HG03103 (cell line): ENCODE data around the gene PRAMEF12.
"Not testable (repeated sequence)": the region's sequence is repeated elsewhere in the genome, so short reads cannot be mapped to it uniquely, and the experiment has no call there.

Experiments
- ATAC-seq: cut with Tn5 transposase; IDR thresholded peaks from one replicate; pipeline ENCODE4 v1.9.1; 2021; ENCODE audit warnings: low read depth; ENCODE audit not compliant: unreplicated experiment

PRAMEF12 gene

DNA sequence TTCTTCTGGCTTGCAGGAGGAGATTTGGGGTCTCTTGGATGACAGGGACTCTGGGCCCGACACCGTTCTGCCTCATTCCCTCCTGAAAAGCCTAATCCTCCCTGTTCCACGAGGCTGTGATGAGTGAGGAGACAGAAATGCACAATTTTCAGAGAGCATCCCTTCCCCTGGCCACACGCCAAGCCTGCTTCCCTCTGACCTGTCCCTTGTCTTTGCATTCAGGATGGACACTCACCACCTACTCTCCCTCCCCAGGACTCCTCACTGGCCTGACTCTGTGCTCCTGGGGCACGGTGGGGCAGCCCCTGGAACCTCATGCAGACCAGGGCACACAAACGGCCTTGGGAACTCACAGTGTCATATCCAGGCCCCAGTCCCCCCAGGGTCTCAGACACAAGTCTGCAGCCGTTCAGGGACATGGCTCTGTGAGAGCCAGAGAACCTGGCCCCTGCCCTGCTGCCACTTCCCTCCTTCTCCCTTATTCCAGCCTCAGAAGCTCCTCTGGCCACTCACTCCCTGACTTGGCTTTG lies 3.5 kb upstream of the PRAMEF12 start:
- ATAC-seq = no peak

- ATAC-seq = no peak
Observed at GRCh38 chr1:12770620-12771019, 2.9 kb upstream of the PRAMEF12 start.

GRCh38 chr1:12771186-12771585 lies 2.4 kb upstream of the PRAMEF12 start:
- ATAC-seq = no peak

DNA sequence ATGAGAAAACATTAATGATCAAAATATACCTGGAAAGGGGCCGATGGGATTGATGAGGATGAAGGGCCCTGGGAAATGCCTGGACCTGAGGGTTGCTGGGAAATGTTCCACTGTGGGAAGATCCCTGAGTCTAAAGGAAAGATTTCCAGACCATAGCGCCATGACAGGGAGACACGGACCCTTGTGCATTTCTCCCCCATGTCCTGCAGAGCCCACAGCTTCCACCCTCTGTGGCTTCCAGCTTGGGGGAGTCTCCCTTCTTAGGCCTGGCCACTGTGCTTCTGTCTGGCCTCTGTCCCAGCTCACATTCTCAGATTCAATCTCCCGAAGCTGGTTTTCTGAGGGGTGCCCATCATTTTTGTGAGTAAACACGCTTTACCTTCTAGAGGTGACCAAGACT lies 1.0 kb upstream of the PRAMEF12 start:
- no peak for ATAC-seq

GRCh38 chr1:12774801-12775345 lies 1.3 kb downstream of the PRAMEF12 start:
- no peak for ATAC-seq

- no peak for ATAC-seq
Observed at GRCh38 chr1:12775443-12775842, 1.9 kb downstream of the PRAMEF12 start.

DNA sequence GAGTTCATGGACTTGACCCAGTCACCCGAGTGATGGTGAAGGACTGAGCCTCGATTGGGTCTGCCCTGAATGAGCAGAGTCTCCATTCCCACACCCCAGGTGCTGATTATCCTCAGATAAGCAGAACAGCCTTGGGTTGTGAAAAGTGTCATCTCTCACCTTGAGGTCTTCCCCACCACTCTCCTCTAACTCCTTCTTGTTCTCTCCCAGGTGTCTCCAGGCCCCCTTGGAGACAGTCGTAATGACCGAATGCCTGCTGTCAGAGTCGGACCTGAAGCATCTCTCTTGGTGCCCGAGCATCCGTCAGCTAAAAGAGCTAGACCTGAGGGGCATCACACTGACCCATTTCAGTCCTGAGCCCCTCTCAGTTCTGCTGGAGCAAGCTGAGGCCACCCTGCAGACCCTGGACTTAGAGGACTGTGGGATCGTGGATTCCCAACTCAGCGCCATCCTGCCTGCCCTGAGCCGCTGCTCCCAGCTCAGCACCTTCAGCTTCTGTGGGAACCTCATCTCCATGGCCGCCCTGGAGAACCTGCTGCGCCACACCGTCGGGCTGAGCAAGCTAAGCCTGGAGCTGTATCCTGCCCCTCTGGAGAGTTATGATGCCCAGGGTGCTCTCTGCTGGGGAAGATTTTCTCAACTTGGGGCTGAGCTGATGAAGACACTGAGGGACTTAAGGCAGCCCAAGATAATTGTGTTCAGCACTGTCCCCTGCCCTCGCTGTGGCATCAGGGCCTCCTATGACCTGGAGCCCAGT lies 3.4 kb downstream of the PRAMEF12 start:
- no peak for ATAC-seq

DNA sequence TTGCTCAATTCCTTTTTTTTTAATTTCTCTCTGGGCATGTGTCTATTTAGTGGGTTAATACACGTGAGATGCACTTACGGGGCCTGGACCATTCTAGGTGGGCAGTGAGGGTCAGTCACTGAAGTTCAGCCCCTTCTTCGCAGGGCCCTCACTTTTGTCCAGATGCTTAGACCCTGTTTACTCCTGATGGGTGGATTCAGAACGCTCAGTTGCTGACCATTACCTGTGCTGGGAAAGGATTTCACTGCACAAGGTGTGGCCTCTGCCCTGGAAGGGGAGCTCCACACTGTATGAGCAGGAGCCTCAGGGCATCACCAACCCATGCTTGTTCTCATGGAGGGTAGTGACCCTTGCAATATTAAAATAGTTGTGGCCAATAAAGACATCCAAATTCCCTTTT lies 4.5 kb downstream of the PRAMEF12 start:
- no peak for ATAC-seq

DNA sequence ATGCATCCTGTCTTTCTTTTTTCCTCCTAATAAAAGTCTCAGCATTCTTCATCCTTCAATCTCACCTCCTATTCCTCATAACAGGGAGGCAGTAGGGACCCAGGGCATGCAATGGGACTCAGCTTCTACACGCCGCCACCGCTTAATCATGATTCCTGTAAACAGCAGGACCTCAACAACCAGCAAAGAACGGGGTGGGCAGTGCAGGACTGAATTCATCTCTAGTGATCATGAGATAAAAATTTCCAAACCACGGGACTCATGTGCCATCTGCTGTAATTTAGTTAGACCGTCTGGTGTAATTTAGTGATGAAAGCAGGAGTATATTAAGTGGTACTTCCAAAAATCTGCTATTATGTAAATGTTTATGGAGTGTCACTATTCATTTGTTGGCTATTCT lies 5.4 kb downstream of the PRAMEF12 start:
- ATAC-seq = no peak

DNA sequence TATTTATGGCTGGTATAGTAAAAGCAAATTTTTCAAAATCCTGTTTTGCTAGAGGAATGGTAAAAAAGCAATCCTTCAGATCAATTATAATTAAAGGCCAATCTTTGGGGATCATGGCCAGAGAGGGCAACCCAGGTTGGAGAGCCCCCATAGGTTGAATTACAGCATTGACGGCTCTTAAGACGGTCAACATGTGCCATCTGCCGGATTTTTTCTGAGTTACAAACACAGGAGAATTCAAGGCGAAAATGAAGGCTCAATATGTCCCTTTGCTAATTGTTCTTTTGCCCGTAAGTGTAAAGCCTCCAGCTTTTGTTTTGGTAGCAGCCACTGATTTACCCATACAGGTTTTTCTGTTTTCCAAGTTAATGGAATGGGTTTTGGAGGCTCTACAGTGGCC lies 8.0 kb downstream of the PRAMEF12 start:
- ATAC-seq = not testable (repeated sequence)

DNA sequence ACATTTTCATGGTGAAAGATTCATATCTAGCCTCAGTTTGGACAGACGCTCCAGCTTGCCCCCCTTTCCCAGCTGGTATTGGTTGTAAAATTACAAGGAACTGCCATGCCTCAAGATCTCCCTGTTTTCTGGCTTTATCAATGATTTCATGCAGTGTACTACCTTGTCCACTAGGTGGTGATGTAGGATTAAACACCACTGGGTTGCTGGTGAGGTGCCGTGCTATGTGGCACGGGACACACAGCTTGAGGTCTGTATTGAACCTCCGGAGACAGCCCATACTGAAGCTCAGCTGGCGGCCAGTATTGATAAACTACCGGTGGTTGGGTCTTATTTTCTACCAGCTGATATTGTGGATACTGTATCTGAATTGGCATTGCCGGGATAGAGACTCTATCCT lies 10.2 kb downstream of the PRAMEF12 start:
- not testable (repeated sequence) for ATAC-seq

DNA sequence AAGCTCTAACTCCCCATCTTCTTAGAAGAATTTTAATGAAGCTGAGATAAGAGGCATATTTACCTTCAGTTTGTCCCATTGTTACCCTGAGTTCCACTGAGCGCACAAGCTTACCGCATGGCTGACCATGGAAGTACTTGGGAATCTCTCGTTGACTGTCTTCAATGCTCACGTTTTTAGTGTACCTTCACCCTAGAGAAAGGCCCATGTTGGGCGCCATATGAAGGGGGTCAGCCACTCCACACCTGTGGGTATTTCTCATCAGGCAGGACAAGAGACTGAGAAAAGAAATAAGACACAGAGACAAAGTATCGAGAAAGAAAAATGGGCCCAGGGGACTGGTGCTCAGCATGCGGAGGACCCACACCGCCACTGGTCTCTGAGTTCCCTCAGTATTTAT lies 11.2 kb downstream of the PRAMEF12 start:
- not testable (repeated sequence) for ATAC-seq

DNA sequence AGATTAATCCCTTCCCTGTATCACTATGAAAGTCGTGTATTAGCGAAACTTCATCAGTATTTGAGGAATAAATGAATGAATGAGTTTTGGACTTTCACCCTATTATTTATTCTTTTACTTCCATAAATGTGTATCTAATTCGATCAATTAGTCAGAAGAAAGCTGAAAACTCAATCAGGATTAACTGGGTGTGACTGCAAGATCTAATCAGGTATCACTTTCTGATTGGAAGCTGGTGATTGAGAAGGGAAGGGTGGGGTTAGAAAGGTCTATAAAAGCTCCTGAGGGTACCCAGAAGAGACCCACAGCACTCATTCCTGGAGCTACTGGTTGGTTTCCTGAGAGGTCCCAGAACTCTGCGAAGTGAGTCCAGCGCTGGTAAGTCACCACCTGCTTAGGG lies 17.6 kb downstream of the PRAMEF12 start, which contains the start of gene PRAMEF1:
TSS of gene PRAMEF1 (plus strand) at position 301 of the 400 bp plus-strand sequence. CDS start 1,831 bp downstream, outside the sequence.
- not testable (repeated sequence) for ATAC-seq

GRCh38 chr1:12798911-12799310 lies 25.4 kb downstream of the PRAMEF12 start:
- no peak for ATAC-seq

DNA sequence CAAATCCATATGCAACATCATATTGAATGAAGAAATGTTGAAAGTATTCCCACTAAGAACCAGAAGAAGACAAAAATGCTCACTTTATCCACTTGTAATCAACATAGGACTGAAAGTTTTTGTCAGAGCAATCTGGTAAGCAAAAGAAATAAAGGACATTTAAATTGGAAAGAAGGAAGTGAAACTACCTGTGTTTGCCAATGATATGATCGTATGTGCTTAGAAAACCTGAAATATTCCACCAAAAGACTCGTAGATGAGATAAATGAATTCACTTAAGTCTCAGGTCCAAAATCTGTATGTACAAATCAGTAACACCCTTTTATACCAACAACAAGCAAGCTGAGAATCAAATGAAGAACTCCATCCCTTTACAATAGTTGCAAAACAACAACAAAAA lies 26.2 kb downstream of the PRAMEF12 start:
- ATAC-seq = no peak

DNA sequence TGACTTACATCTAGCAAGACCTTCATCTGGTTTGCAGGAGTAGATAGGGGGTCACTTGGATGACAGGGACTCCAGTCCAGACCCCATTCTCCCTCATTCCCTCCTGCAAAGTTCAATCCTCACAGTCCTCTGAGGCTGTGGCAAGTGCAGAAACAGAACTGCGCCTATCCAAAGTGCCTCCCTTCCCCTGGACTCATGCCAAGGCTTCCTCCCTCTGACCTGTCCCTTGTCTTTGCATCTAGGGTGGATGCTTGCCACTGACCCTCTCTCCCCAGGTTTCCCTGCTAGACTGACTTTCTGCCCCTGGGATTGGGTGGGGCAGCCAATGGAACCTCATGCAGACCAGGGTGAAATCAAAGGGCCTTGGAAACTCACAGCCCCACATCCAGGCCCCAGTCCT lies 36.4 kb downstream of the PRAMEF12 start:
- no peak for ATAC-seq

GRCh38 chr1:12810691-12811408 lies 37.3 kb downstream of the PRAMEF12 start:
- ATAC-seq = no peak

GRCh38 chr1:12811409-12811784 lies 37.9 kb downstream of the PRAMEF12 start:
- no peak for ATAC-seq

- ATAC-seq = not testable (repeated sequence)
Observed at GRCh38 chr1:12819061-12819460, 45.5 kb downstream of the PRAMEF12 start.
